ENCODE measurements around the gene TMEM43. TPM values are rescaled to one million over a fixed set of nuclear protein-coding genes. Genes with fewer than 3 reads are reported as not detected.
A peak's percentile ranks its signal among the peaks of the same experiment; 100 is the strongest.

Gene TMEM43
- polyA plus RNA-seq, 3 donors: 55.4 to 69.7 (median 66.7) TPM

DNA sequence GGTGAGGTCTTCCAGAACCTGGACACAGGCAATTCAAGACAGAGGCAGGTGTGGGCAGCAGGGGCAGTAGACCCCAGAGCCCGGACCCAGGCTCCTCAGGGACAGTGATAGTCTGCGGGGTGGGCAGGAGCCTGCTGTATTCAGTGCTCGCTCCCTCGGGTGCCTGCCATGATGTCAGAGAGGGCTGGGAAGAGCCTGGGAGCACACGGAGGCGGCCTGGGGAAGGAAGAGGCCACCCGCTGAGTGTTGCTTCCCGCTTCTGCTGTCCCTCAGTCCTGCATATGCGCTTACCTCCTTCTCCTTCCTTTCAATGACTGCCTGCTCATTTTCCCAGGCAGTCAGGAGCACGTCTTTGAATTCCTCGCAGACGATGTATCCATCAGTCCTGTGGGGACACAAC lies 22.8 kb downstream of the TMEM43 start:
- Histone ChIP-seq H3K9me3 (replicated peaks in 1 of 2; ENCODE audit: control insufficient read depth in 1 of 2, insufficient read depth in 1 of 2, low read length in 2 of 2) (no peaks in the 10 kb centered on the region), H3K79me2 (ENCODE audit: insufficient read depth, low read length) (no peaks in the 10 kb centered on the region), H2AFZ (ENCODE audit: insufficient read depth, low read depth, low read length, poor library complexity, severe bottlenecking) (no peak overlapping the region), H4K20me1 (ENCODE audit: insufficient read depth, low read length) (no peaks in the 10 kb centered on the region), H3K9ac (ENCODE audit: insufficient read depth, low read length, poor library complexity, severe bottlenecking) (no peak overlapping the region), H3K4me1 (ENCODE audit: control insufficient read depth in 1 of 2, insufficient read depth in 2 of 2, low read length in 2 of 2) (peaks cover 44 to 51% of the 10 kb centered on the region in 2 donors), H3K27ac (ENCODE audit: low read depth in 1 of 2, low read length in 2 of 2) (peak overlapping the region in 1 of 2 donors; percentile 100), H3K36me3 (replicated peaks in 1 of 2; ENCODE audit: control insufficient read depth in 1 of 2, insufficient read depth in 2 of 2, low read length in 2 of 2) (peaks cover 26 to 40% of the 10 kb centered on the region in 2 donors), H3K27me3 (ENCODE audit: control insufficient read depth in 2 of 2, insufficient read depth in 2 of 2, low read length in 2 of 2) (no peaks in the 10 kb centered on the region), H3K4me2 (replicated peaks; ENCODE audit: extremely low read depth, low read length, poor library complexity, severe bottlenecking) (no peak overlapping the region), H3K4me3 (replicated peaks in 1 of 3; ENCODE audit: low read depth in 2 of 3, low read length in 3 of 3) (no peak overlapping the region)
- H3K27me3 Mint-ChIP-seq (ENCODE audit: low read depth in 3 of 3): peaks cover 0 to 4% (median 0%) of the 10 kb centered on the region in 3 donors
- peaks cover 44% of the 10 kb centered on the region for H3K4me1 Mint-ChIP-seq
- peaks cover 55 to 56% of the 10 kb centered on the region in 2 donors for H3K36me3 Mint-ChIP-seq
- H3K4me3 Mint-ChIP-seq: no peak overlapping the region
- intact Hi-C loops (cut with micrococcal nuclease): loop anchor here in 1 of 2 donors (2.0 kb wide), 1 partner anchor 21 kb away; no protein-coding TSS in a partner anchor
- WGBS (ENCODE audit: insufficient coverage): 82% methylated on average over 9 of the region's 12 CpGs
- peak overlapping the region; percentile 46 to 100 (median 100) for H3K27ac Mint-ChIP-seq
- H3K9me3 Mint-ChIP-seq: no peaks in the 10 kb centered on the region
- DNase-seq: no peak
- TF ChIP-seq, protein P1, sequence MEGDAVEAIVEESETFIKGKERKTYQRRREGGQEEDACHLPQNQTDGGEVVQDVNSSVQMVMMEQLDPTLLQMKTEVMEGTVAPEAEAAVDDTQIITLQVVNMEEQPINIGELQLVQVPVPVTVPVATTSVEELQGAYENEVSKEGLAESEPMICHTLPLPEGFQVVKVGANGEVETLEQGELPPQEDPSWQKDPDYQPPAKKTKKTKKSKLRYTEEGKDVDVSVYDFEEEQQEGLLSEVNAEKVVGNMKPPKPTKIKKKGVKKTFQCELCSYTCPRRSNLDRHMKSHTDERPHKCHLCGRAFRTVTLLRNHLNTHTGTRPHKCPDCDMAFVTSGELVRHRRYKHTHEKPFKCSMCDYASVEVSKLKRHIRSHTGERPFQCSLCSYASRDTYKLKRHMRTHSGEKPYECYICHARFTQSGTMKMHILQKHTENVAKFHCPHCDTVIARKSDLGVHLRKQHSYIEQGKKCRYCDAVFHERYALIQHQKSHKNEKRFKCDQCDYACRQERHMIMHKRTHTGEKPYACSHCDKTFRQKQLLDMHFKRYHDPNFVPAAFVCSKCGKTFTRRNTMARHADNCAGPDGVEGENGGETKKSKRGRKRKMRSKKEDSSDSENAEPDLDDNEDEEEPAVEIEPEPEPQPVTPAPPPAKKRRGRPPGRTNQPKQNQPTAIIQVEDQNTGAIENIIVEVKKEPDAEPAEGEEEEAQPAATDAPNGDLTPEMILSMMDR (IDR thresholded peaks at IDR 0.05): no peak

DNA sequence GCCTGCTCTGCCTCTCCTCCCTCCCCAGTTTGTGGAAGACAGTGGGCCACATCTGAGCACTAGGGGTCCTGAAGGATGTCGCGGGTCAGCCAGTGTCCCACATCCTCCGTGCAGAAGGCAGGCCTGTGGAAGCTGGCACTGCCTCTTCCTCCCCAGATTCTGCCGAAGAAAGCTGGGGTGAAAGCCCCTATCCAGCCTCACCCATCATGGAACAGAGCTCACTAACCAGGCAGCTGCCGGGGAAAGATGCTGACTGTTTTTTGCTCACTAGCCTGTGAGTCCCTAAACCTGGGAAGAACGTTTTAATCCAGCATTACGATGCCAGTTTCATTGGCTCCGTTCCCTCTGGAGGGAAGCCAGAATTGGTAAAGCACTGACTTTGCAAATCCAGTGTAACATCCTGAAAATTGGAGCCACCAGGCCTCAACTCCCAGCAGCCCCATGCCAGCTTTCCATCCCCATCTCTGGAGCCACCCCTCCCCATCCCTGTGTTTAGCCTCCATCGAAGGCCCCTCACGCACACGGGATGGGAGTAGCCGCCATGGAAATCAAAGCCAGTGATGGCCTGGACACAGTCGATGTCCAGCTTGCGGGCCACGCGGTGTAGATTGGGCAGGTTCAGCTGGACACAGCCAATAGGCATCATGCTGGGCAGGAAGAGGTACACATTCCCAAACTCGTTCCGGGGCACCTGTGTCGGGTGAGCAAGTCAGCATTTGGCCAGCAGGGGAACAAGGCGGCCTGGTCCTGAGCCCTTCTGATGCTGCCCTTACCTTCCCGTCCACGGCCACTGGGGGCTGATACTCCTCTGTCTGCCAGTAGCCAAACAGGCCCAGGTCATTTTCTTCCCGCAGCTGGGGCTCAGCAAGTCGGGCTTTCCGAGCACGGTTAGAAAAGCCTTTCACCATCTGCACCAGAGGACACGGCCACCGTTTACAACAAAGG lies 23.5 kb downstream of the TMEM43 start:
- Mint-ChIP-seq H3K27me3 (ENCODE audit: low read depth in 3 of 3) (peaks cover 0 to 4% (median 0%) of the 10 kb centered on the region in 3 donors), H3K27ac (peak overlapping the region in 6 of 7 donors; percentile 82 to 100 (median 100)), H3K9me3 (no peaks in the 10 kb centered on the region), H3K36me3 (peaks cover 56 to 61% of the 10 kb centered on the region in 2 donors), H3K4me1 (peaks cover 41% of the 10 kb centered on the region), H3K4me3 (no peak overlapping the region)
- no peaks in the 10 kb centered on the region for H3K79me2 ChIP-seq (ENCODE audit: insufficient read depth, low read length)
- H3K4me3 ChIP-seq (replicated peaks in 1 of 3; ENCODE audit: low read depth in 2 of 3, low read length in 3 of 3): no peak overlapping the region
- no peaks in the 10 kb centered on the region for H3K9me3 ChIP-seq (replicated peaks in 1 of 2; ENCODE audit: control insufficient read depth in 1 of 2, insufficient read depth in 1 of 2, low read length in 2 of 2)
- no peaks in the 10 kb centered on the region for H3K27me3 ChIP-seq (ENCODE audit: control insufficient read depth in 2 of 2, insufficient read depth in 2 of 2, low read length in 2 of 2)
- WGBS (ENCODE audit: insufficient coverage): 93% methylated on average over 25 of the region's 28 CpGs
- peaks cover 26 to 46% of the 10 kb centered on the region in 2 donors for H3K36me3 ChIP-seq (replicated peaks in 1 of 2; ENCODE audit: control insufficient read depth in 1 of 2, insufficient read depth in 2 of 2, low read length in 2 of 2)
- peaks cover 41 to 44% of the 10 kb centered on the region in 2 donors for H3K4me1 ChIP-seq (ENCODE audit: control insufficient read depth in 1 of 2, insufficient read depth in 2 of 2, low read length in 2 of 2)
- no peak overlapping the region for H2AFZ ChIP-seq (ENCODE audit: insufficient read depth, low read depth, low read length, poor library complexity, severe bottlenecking)
- intact Hi-C loops (cut with micrococcal nuclease): no loop called here
- no peaks in the 10 kb centered on the region for H4K20me1 ChIP-seq (ENCODE audit: insufficient read depth, low read length)
- no peak overlapping the region for H3K4me2 ChIP-seq (replicated peaks; ENCODE audit: extremely low read depth, low read length, poor library complexity, severe bottlenecking)
- peak overlapping the region in 1 of 2 donors; percentile 100 for H3K27ac ChIP-seq (ENCODE audit: low read depth in 1 of 2, low read length in 2 of 2)
- no peak overlapping the region for H3K9ac ChIP-seq (ENCODE audit: insufficient read depth, low read length, poor library complexity, severe bottlenecking)
- no peak for DNase-seq
- TF ChIP-seq, protein P1 (IDR thresholded peaks at IDR 0.05): no peak

Measured in CD14-positive monocyte (primary cell).